GM20000 (cell line): ENCODE data around the gene CNIH2.
"Not testable (repeated sequence)": the region's sequence is repeated elsewhere in the genome, so short reads cannot be mapped to it uniquely, and the experiment has no call there.

ENCODE experiments used
- DNase-seq: peaks from one replicate; pipeline ENCODE4 v3.0.0; 2012; ENCODE audit warnings: low spot score
- TF ChIP-seq, protein P1 (sequence below): IDR thresholded peaks from 2 replicates; pipeline ENCODE4 v1.5.1; 2012; ENCODE audit warnings: mild to moderate bottlenecking, control low read depth; ENCODE audit errors: extremely low read depth, missing control alignments

CNIH2 gene

DNA sequence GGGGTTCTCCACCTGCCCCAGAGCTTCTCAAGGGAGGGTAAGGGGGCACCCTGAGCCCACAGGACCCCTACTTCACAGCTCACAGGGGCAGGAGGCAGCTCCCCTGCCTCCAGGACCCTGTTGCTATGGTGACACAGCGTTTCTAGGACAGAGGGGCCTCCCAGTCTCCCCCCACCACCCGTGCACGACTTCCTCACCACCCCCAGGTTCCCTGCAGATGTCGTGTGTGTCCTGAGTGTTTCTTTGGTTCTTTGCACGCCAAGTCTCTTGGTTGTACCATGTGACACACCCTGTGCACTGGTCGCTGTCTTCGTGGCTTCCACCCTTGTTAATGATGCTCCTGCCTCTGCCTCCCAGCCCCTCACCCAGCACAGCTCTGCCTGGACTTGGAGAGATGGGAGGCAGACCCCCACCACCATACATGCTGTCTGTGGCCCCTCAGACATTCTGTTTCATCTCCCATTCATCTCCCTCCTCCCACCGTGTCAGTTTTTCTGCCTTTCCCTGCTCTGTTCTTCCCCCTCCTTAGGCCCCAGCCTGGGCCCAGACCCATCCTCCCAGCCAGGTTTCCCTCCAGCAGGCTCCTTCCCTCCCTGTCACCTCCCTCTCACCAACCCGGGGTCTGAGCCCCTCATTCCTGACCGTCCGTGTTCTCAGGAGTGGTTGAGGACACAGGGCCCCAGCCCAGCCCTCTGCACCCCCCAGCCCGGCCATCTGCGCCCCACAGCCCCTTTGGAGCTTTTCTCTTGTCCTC lies 34.0 kb upstream of the CNIH2 start:
- no peak for DNase-seq
- TF ChIP-seq, protein P1, sequence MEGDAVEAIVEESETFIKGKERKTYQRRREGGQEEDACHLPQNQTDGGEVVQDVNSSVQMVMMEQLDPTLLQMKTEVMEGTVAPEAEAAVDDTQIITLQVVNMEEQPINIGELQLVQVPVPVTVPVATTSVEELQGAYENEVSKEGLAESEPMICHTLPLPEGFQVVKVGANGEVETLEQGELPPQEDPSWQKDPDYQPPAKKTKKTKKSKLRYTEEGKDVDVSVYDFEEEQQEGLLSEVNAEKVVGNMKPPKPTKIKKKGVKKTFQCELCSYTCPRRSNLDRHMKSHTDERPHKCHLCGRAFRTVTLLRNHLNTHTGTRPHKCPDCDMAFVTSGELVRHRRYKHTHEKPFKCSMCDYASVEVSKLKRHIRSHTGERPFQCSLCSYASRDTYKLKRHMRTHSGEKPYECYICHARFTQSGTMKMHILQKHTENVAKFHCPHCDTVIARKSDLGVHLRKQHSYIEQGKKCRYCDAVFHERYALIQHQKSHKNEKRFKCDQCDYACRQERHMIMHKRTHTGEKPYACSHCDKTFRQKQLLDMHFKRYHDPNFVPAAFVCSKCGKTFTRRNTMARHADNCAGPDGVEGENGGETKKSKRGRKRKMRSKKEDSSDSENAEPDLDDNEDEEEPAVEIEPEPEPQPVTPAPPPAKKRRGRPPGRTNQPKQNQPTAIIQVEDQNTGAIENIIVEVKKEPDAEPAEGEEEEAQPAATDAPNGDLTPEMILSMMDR: no peak

- TF ChIP-seq, protein P1: no peak
- no peak for DNase-seq
Measured at GRCh38 chr11:66247295-66247694, 30.7 kb upstream of the CNIH2 start.

DNA sequence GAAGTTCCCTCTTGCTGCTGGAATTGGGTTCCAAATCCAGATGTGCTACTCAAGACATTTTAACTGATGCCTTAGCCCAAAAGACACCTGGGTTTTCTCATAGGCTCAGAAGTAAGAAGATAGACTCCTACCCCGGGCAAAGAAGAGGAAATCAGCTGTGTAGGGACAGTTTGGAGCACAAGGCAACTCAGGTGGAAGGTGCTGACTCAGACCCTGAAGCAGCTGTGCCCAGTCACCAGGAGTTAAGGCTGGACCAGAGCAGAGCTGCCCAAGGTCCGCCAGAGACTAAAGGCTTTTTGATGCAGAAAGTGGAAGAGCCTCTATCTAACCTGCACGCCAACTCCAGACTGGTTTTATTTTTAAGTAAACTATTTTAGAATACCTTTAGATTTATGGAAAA lies 30.2 kb upstream of the CNIH2 start:
- DNase-seq: no peak
- TF ChIP-seq, protein P1: no peak

DNA sequence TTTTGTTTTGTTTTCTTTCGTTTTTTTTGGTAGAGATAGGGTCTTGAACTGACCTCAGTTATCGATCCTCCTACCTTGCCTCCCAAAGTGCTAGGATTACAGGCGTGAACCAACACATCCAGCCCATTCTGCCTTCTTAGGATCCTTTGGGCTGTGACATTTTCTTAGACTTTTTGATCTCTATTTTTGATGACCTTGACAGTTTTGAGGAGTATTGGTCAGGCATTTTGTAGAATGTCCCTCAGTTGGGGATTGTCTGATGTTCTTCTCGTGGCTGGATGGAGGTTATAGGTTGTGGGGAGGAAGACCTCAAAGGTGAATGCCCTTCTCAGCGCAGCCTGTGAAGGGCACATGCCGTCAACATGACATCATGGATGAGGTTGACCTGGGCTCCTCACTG lies 29.1 kb upstream of the CNIH2 start:
- TF ChIP-seq, protein P1: no peak
- no peak for DNase-seq

DNA sequence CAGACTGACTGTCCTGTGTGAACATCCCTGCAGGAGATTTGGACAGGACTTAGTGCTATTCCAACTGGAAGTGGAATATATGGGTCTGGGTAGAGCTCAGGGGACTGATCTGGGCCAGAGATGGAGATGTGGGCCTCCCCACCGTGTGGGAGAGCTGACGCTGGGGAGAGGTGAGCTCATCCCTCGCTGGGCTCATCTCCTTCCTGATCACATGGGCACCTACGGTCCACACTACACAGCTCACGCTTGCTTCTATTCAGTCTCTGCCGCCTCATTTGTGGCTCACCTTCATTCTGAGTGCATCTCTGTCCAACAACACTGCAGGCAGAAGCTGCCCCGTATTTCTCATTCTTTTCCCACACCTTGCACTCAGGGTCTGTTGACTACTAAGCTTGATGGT lies 26.2 kb upstream of the CNIH2 start:
- no peak for DNase-seq
- TF ChIP-seq, protein P1: no peak

- not testable (repeated sequence) for DNase-seq
Measured at GRCh38 chr11:66253081-66253480, 24.9 kb upstream of the CNIH2 start.

DNA sequence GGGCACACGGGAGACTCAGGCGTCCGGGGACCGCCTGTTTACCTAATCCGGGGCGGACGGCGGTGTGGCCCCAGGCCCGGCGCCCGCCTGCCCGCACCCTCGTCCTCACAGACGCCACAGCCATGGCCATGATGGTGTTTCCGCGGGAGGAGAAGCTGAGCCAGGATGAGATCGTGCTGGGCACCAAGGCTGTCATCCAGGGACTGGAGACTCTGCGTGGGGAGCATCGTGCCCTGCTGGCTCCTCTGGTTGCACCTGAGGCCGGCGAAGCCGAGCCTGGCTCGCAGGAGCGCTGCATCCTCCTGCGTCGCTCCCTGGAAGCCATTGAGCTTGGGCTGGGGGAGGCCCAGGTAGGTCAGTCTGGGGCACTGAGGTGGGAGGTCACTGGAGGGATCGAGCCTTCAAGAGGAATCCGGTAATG lies 19.5 kb upstream of the CNIH2 start:
- DNase-seq: no peak
- TF ChIP-seq, protein P1: no peak

DNA sequence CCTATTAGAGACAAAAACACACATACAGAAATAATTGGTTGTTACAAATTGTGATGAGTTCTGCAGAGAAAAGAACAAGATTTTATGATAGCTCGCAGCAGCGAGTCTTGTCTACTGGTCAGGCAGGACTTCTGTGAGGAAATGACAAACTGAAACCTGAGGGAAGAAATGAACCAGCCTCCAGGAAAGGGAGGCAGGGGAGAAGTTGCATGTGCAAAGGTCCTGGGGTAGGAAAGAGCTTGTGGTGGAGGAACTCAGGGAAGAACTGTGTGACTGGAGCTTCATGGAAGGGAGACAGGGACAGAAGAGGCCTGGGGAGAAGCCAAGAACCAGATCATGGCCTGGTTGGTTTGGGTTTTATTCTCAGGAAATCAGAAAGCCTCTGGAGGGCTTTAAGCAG lies 18.8 kb upstream of the CNIH2 start:
- TF ChIP-seq, protein P1: no peak
- DNase-seq: no peak
